MCF 10A (cell line): ENCODE results near the gene MEF2D. TPM values are rescaled to one million over a fixed set of nuclear protein-coding genes. Genes with fewer than 3 reads are reported as not detected.

Experiments
- BruUV-seq: library from RNA; stranded (reverse); fragments of 400-500 nt; replicated peaks from 2 replicates; lab custom pipeline; 2021; lab: Mats Ljungman, UMichigan
- CTCF ChIA-PET: fragments of 300-600 bp; sonication (Branson Sonifier 250); formaldehyde crosslinking; extraction: SDS; loops from one replicate; lab custom pipeline; 2021; ENCODE audit warnings: antibody characterized with exemption, inconsistent platforms; lab: Yijun Ruan, JAX
- POLR2A ChIA-PET: fragments of 300-600, 350-650 bp; sonication (Branson Sonifier 250); formaldehyde crosslinking; extraction: SDS; loops from one replicate; lab custom pipeline; 2020; ENCODE audit warnings: antibody characterized with exemption, inconsistent platforms; lab: Yijun Ruan, JAX
- DNase-seq: peaks from one replicate; pipeline ENCODE4 v3.0.0-alpha.2; 2018; ENCODE audit not compliant: unreplicated experiment
- H3K27ac Mint-ChIP-seq: one replicate; pipeline ENCODE4 v1.8.0; 2022; ENCODE audit warnings: mild to moderate bottlenecking, low read depth, mixed read lengths; ENCODE audit not compliant: unreplicated experiment
- H3K27me3 Mint-ChIP-seq: one replicate; pipeline ENCODE4 v1.8.0; 2022; ENCODE audit warnings: mixed read lengths; ENCODE audit not compliant: insufficient read depth, unreplicated experiment
- H3K36me3 Mint-ChIP-seq: one replicate; pipeline ENCODE4 v1.8.0; 2022; ENCODE audit warnings: mild to moderate bottlenecking, moderate library complexity, mixed read lengths; ENCODE audit not compliant: insufficient read depth, unreplicated experiment
- H3K4me1 Mint-ChIP-seq: one replicate; pipeline ENCODE4 v1.8.0; 2022; ENCODE audit warnings: mixed read lengths; ENCODE audit not compliant: insufficient read depth, unreplicated experiment
- H3K4me3 Mint-ChIP-seq: one replicate; pipeline ENCODE4 v1.8.0; 2022; ENCODE audit warnings: mild to moderate bottlenecking, moderate library complexity, mixed read lengths; ENCODE audit not compliant: unreplicated experiment
- H3K9me3 Mint-ChIP-seq: one replicate; pipeline ENCODE4 v1.8.0; 2022; ENCODE audit warnings: mixed read lengths; ENCODE audit not compliant: unreplicated experiment
- CTCF ChIP-seq: fragments of 200-600 bp; IDR thresholded peaks from one replicate; pipeline ENCODE4 v1.8.0; 2022; ENCODE audit warnings: antibody characterized with exemption, mild to moderate bottlenecking; ENCODE audit not compliant: unreplicated experiment
- intact Hi-C: fragments of 100-400 bp; cut with micrococcal nuclease; formaldehyde crosslinking; loops from 2 replicates; pipeline ENCODE4 v1.14.1; 2022
- total RNA-seq: library from RNA; stranded (reverse); gene quantifications from 2 replicates; pipeline ENCODE4 v1.2.3, GENCODE V29; 2022

The MEF2D gene
- total RNA-seq, 1 experiment from 2014 or later, result 113 TPM

- Mint-ChIP-seq H3K36me3 (peaks cover 99% of the 10 kb centered on the region), H3K27ac (no peak overlapping the region), H3K4me1 (peaks cover 9% of the 10 kb centered on the region), H3K27me3 (no peaks in the 10 kb centered on the region), H3K4me3 (no peak overlapping the region), H3K9me3 (no peaks in the 10 kb centered on the region)
- DNase-seq, result no peak
- ChIA-PET POLR2A (interaction anchor here (0.6 to 1.4 kb wide), 2 partner anchors 17 to 33 kb away, joined by 3 to 6 read pairs; no protein-coding TSS in a partner anchor), CTCF (interaction anchor here (2.1 kb wide), 1 partner anchor 29 kb away, joined by 5 read pairs; no protein-coding TSS in a partner anchor)
- intact Hi-C loops, result no loop called here
- TF ChIP-seq CTCF, result no peak
- BruUV-seq, result no TSS peak
Measured at GRCh38 chr1:156474966-156475365, 25.6 kb downstream of the MEF2D start.

- ChIA-PET POLR2A (interaction anchor here (0.7 to 19.5 kb wide), 9 partner anchors 12 to 160 kb away, joined by 3 to 549 read pairs (median 3); partner anchors contain the start of genes MEF2D and TTC24), CTCF (interaction anchor here (1.9 kb wide), 1 partner anchor 30 kb away, joined by 6 read pairs; the partner anchor contains the start of gene MEF2D)
- BruUV-seq, result no TSS peak
- intact Hi-C loops, result no loop called here
- no peak for DNase-seq
- H3K27ac Mint-ChIP-seq, result no peak overlapping the region
- no peak for TF ChIP-seq CTCF
- peaks cover 8% of the 10 kb centered on the region for H3K4me1 Mint-ChIP-seq
- no peaks in the 10 kb centered on the region for H3K9me3 Mint-ChIP-seq
- H3K27me3 Mint-ChIP-seq, result no peaks in the 10 kb centered on the region
- H3K4me3 Mint-ChIP-seq, result no peak overlapping the region
- peaks cover 92% of the 10 kb centered on the region for H3K36me3 Mint-ChIP-seq
Measured at GRCh38 chr1:156471496-156472490, 28.8 kb downstream of the MEF2D start.

GRCh38 chr1:156470473-156470872 is 30.1 kb downstream of the MEF2D start:
- CTCF ChIA-PET, result interaction anchor here (1.1 to 1.9 kb wide), 5 partner anchors 12 to 124 kb away, joined by 3 to 12 read pairs (median 5); partner anchors contain the start of gene MEF2D
- H3K4me1 Mint-ChIP-seq, result peaks cover 21% of the 10 kb centered on the region
- no peaks in the 10 kb centered on the region for H3K9me3 Mint-ChIP-seq
- TF ChIP-seq CTCF, result no peak
- H3K36me3 Mint-ChIP-seq, result peaks cover 88% of the 10 kb centered on the region
- intact Hi-C loops, result no loop called here
- no TSS peak for BruUV-seq
- H3K27me3 Mint-ChIP-seq, result no peaks in the 10 kb centered on the region
- H3K27ac Mint-ChIP-seq, result no peak overlapping the region
- no peak overlapping the region for H3K4me3 Mint-ChIP-seq
- POLR2A ChIA-PET, result interaction anchor here (0.9 to 19.5 kb wide), 3 partner anchors 13 to 109 kb away, joined by 3 to 549 read pairs (median 18); partner anchors contain the start of genes MEF2D and TTC24
- no peak for DNase-seq
